Coronary artery (tissue), 2 donors: ENCODE results near the gene CDC37.
A peak's percentile ranks its signal among the peaks of the same experiment; 100 is the strongest.

Experiments used
- DNase-seq: peaks from one replicate; pipeline ENCODE4 v3.0.0-alpha.2; 2017; ENCODE audit warnings: low spot score
- H3K27ac ChIP-seq, 2 donors: fragments of 200-600 bp; sonication (generic); one replicate each; pipeline ENCODE4 v1.5.1; 2016 to 2019
- H3K4me3 ChIP-seq: fragments of 200-600 bp; sonication (generic); 2 replicates; pipeline ENCODE4 v1.5.1; 2016; ENCODE audit warnings: mild to moderate bottlenecking, moderate library complexity
- TF ChIP-seq, protein P1 (sequence below): fragments of 200-600 bp; sonication (generic); IDR thresholded peaks from one replicate; pipeline ENCODE4 v1.5.1; 2019; ENCODE audit warnings: antibody characterized with exemption

The CDC37 gene

DNA sequence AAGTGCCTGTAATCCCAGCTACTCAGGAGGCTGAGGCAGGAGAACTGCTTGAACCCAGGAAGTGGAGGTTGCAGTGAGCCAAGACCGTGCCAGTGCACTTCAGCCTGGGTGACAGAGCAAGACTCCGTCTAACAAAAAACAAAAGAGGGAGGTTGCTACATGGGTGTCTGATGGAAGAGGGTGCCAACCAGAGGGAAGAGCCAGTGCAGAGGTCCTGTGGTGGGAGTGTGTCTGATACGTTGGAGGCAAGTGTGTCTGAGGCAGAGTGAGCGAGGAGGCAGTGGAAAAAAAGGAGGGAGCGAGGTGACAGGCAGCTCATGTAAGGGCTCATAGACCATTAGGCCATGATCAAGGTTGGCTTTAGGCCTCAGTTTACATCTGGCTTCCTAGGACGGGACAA is 23.8 kb upstream of the CDC37 start:
- no peak overlapping the region for H3K27ac ChIP-seq
- no peak overlapping the region for H3K4me3 ChIP-seq
- DNase-seq: no peak
- TF ChIP-seq, protein P1, sequence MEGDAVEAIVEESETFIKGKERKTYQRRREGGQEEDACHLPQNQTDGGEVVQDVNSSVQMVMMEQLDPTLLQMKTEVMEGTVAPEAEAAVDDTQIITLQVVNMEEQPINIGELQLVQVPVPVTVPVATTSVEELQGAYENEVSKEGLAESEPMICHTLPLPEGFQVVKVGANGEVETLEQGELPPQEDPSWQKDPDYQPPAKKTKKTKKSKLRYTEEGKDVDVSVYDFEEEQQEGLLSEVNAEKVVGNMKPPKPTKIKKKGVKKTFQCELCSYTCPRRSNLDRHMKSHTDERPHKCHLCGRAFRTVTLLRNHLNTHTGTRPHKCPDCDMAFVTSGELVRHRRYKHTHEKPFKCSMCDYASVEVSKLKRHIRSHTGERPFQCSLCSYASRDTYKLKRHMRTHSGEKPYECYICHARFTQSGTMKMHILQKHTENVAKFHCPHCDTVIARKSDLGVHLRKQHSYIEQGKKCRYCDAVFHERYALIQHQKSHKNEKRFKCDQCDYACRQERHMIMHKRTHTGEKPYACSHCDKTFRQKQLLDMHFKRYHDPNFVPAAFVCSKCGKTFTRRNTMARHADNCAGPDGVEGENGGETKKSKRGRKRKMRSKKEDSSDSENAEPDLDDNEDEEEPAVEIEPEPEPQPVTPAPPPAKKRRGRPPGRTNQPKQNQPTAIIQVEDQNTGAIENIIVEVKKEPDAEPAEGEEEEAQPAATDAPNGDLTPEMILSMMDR: no peak

DNA sequence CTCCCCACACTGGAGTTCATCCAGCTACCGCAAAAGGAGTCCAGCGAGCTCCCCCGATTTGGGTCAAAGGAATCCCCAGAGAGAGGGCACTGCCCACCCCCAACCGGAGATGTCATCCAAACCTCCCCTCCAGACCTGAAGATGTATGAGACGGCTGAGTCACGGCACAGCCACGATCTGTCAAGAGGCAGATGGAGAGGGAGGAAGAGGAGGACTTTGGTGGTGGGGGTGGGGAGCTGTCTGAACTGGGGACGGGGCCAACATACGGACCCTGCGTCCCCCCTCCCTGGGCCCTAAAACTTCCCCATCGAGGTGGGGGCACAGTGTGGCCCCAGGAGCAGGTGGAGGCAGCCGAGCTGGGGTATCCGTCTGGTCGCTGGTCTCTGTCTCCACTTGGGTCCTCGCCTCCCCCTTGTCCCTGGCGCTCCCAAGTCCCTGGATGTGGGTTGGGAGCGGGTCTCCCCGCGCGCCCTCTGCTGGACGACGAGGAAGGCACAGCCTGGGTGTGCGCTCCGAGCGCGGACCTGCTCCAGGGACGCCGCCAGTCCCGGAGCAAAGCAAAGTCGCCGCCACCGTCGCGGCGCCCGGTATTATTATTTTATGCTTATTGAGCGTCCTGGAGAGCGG is 20.8 kb upstream of the CDC37 start:
- peak; percentile 88 for DNase-seq
- H3K4me3 ChIP-seq: peak overlapping the region; percentile 49
- H3K27ac ChIP-seq: peak overlapping the region in 1 of 2 donors; percentile 11

DNA sequence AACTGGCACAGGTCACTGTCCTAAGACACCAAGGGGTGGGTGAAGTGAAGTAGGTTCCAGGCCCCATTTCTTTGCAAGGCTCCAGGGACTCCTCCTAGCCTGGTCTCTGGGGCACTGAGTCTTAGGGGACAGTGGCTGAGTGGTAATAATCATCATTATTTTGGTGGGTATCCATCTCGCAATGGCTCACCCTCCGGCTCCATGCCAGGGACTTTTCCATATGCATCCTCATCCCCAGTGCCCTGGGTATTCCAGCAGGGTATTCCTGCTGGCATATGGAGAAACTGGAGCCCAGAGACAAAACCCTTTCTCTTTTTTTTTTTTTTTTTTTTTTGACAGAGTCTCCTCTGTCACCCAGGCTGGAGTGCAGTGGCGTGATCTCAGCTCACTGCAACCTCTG is 19.5 kb upstream of the CDC37 start:
- Histone ChIP-seq H3K4me3 (no peak overlapping the region), H3K27ac (no peak overlapping the region)
- TF ChIP-seq, protein P1: no peak
- no peak for DNase-seq

More for the DNA sequence above, 20.8 kb upstream of the CDC37 start:
- TF ChIP-seq, protein P1: peak; percentile 94

DNA sequence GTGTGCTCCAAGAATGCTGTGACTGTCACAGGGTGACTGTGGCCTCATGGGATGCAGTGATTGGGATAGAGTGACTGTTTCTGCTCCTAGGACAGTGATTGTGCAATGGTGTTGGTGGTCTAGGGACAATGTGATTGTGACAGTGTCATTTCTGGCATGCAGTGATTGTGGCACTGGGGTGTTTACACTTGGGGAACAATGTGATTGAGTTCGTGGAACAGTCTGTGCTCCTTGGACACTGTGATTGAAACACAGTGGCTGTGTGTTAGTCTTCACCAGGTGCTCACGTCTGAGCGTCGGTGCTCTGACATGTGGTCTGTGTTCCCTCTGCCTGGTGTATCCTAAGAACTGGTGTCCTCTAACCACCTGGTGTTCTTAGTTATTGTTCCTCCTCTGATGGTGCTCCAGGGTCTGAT is 18.7 kb upstream of the CDC37 start:
- H3K4me3 ChIP-seq: no peak overlapping the region
- DNase-seq: no peak
- TF ChIP-seq, protein P1: no peak
- no peak overlapping the region for H3K27ac ChIP-seq

DNA sequence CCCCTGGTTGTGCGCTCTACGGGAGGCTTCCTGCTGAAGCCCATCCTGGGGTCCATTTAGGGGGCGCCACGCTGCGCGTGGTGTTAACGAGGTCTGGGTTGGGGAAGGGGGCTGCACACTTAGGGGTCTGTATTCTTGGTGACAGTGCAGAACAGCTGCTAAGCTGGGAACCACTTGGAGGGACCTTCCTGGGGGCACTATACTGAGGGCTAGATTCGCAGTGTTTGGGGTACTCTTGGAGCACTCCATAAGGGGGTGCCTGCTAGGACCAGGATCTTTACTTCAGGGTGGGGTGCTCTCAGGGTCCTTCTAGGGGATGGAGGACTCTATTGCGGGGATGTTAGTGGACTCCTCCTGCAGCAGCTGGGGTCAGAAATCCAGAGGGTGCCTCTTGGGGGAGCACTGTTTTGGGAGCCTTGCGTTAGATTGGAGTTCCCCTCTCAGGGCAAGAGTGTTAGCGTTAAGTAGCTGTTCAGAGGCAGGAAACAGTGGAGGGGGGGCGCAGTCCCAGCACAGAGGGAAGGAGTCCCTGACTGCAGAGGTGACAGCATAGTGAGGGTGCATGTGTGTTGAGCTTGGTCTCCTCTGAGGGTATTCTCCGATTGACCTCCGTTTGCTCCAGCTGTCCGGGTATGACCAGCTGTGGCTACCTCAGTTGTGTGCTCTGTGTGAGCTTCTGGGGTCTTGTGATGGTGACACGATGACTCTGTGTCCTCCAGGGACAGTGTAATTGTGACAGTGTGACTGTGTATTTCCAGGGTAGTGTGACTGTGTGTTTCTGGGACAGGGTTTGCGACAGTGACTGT is 18.1 kb upstream of the CDC37 start:
- TF ChIP-seq, protein P1: no peak
- H3K4me3 ChIP-seq: peak overlapping the region; percentile 64
- H3K27ac ChIP-seq: no peak overlapping the region
- no peak for DNase-seq

DNA sequence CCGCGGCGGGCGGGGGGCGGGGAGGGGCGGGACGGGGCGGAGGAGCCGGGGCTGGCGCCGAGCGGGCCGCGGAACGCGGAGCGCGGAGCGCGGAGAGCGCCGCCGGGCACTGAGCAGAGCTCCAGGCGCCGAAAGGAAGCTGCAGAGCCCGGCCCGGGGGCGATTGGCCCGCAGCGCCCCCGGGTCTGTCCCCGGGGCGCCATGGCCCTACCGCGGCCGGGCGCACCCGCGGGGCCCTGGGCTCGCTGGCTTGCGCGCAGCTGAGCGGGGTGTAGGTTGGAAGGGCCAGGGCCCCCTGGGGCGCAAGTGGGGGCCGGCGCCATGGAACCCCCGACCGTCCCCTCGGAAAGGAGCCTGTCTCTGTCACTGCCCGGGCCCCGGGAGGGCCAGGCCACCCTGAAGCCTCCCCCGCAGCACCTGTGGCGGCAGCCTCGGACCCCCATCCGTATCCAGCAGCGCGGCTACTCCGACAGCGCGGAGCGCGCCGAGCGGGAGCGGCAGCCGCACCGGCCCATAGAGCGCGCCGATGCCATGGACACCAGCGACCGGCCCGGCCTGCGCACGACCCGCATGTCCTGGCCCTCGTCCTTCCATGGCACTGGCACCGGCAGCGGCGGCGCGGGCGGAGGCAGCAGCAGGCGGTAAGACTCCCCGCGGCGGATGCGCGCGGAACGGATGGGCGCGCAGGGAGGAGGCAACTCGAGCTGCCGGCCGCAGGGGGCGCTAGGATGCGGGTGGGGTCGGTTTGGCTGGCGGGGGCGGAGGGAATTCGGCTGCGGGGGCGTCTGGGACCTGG is 17.3 kb upstream of the CDC37 start, which contains the start of gene PDE4A:
Gene PDE4A, plus strand, starts transcription at position 95 of the 796 bp plus-strand sequence. Its CDS starts 227 bp downstream, at position 322.
- peak within 1 kb of the TSS; percentile 64 for H3K4me3 ChIP-seq
- DNase-seq: no peak
- no peak within 1 kb of the TSS for H3K27ac ChIP-seq
- TF ChIP-seq, protein P1: no peak
